Right lobe of liver (tissue), 4 donors: ENCODE data around the gene ASTN1.

Experiments used
- POLR2A ChIP-seq: fragments of 450-650 bp; IDR thresholded peaks from one replicate; pipeline ENCODE4 v1.6.1; 2017; ENCODE audit warnings: antibody characterized with exemption, mild to moderate bottlenecking
- TF ChIP-seq, protein P1 (sequence below), 4 donors: fragments of 200-600 bp in 3 of 4; fragments of 450-650 bp in 1 of 4; IDR thresholded peaks; one replicate each; pipeline versions ENCODE4 v1.5.1 to v1.8.0; 2016 to 2022; ENCODE audit warnings: antibody characterized with exemption in 4 of 4, mild to moderate bottlenecking in 2 of 4
- donor health status: DM: no; HTN: no; CAD: no.
- donor health status: DM: no; HTN: no; CAD: no.
- donor health status: DM: no; HTN: yes; CAD: no.

- TF ChIP-seq, protein P1, sequence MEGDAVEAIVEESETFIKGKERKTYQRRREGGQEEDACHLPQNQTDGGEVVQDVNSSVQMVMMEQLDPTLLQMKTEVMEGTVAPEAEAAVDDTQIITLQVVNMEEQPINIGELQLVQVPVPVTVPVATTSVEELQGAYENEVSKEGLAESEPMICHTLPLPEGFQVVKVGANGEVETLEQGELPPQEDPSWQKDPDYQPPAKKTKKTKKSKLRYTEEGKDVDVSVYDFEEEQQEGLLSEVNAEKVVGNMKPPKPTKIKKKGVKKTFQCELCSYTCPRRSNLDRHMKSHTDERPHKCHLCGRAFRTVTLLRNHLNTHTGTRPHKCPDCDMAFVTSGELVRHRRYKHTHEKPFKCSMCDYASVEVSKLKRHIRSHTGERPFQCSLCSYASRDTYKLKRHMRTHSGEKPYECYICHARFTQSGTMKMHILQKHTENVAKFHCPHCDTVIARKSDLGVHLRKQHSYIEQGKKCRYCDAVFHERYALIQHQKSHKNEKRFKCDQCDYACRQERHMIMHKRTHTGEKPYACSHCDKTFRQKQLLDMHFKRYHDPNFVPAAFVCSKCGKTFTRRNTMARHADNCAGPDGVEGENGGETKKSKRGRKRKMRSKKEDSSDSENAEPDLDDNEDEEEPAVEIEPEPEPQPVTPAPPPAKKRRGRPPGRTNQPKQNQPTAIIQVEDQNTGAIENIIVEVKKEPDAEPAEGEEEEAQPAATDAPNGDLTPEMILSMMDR (IDR thresholded peaks at IDR 0.05), result no peak
- TF ChIP-seq POLR2A, result no peak
Observed at GRCh38 chr1:176896216-176896615, 268.3 kb downstream of the ASTN1 start.
